K562 (cell line): ENCODE data around the gene KCNV2. TPM values are rescaled to one million over a fixed set of nuclear protein-coding genes. Genes with fewer than 3 reads are reported as not detected.

Source experiments
- CBFA2T2 ChIP-seq: fragments of 450-650 bp; conservative IDR thresholded peaks from 2 replicates; pipeline ENCODE4 v1.6.1; 2017; ENCODE audit warnings: mild to moderate bottlenecking
- CCNT2 ChIP-seq: IDR thresholded peaks from 2 replicates; pipeline ENCODE4 v1.6.1; 2011; ENCODE audit warnings: borderline replicate concordance, low read depth, mild to moderate bottlenecking, moderate library complexity, mixed read lengths, low read length; ENCODE audit not compliant: insufficient read length; ENCODE audit errors: extremely low read depth
- EZH2 ChIP-seq: IDR thresholded peaks from 2 replicates; pipeline ENCODE4 v1.6.1; 2012; ENCODE audit warnings: low read depth, mild to moderate bottlenecking, inconsistent platforms, low read length, borderline replicate concordance
- FOXK1 ChIP-seq: sonication (generic); formaldehyde crosslinking; IDR thresholded peaks from 2 replicates; pipeline ENCODE4 v1.8.0; 2022; ENCODE audit warnings: missing genetic modification reagents, mild to moderate bottlenecking, borderline replicate concordance
- HDAC1 ChIP-seq, 2 experiments: fragments of 450-650 bp; IDR thresholded peaks; 2 replicates each; pipeline ENCODE4 v1.6.1; 2016 to 2017; ENCODE audit warnings: inconsistent platforms in 1 of 2, mild to moderate bottlenecking in 1 of 2, moderate library complexity in 1 of 2
- MBD2 ChIP-seq: sonication (generic); IDR thresholded peaks from 2 replicates; pipeline ENCODE4 v1.6.1; 2016; ENCODE audit warnings: low read depth, borderline replicate concordance
- NONO ChIP-seq, 2 experiments: fragments of 200-400 bp in 1 of 2; fragments of 450-650 bp in 1 of 2; formaldehyde crosslinking in 1 of 2; IDR thresholded peaks; 2 replicates each; pipeline ENCODE4 v1.6.1; 2017; ENCODE audit warnings: low read depth in 2 of 2, mild to moderate bottlenecking in 2 of 2, moderate library complexity in 2 of 2, low read length in 1 of 2
- PURB ChIP-seq: sonication (generic); formaldehyde crosslinking; IDR thresholded peaks from 2 replicates; pipeline ENCODE4 v1.9.0; 2021; ENCODE audit warnings: low read depth, mild to moderate bottlenecking, missing genetic modification reagents
- polyA plus RNA-seq, 8 experiments: library from polyadenylated mRNA; depleted of rRNA in 4 of 8; stranded (reverse) in 5 of 8; unstranded in 3 of 8; fragments of >200 nt; fragmentation: Nextera tagmentation in 2 of 8; fragmentation: Illumina TruSeq in 1 of 8; extraction: Ambion mirVana in 2 of 8; extraction: Trizol in 1 of 8; gene quantifications; 2 replicates each; pipeline versions ENCODE4 v1.2.1 to v1.2.3, GENCODE V29; 2011 to 2014; ENCODE audit warnings: inconsistent platforms in 1 of 8, missing spikeins in 1 of 8
- total RNA-seq, 7 experiments: library from RNA; depleted of rRNA in 6 of 7; stranded (reverse); fragments of >200 nt in 6 of 7; fragmentation: Illumina TruSeq in 2 of 7; extraction: Trizol in 2 of 7; gene quantifications; 2 replicates each; pipeline versions ENCODE4 v1.2.1 to v1.2.3, GENCODE V29; 2011 to 2021; ENCODE audit warnings: low replicate concordance in 1 of 7
- TF ChIP-seq, protein P1 (sequence below): sonication (generic); formaldehyde crosslinking; IDR thresholded peaks from 2 replicates; pipeline ENCODE4 v1.8.1; 2023; ENCODE audit warnings: mild to moderate bottlenecking, missing genetic modification reagents
- TF ChIP-seq, protein P2 (sequence below): IDR thresholded peaks from 2 replicates; pipeline ENCODE4 v1.6.1; 2011; ENCODE audit warnings: borderline replicate concordance, low read depth, mild to moderate bottlenecking, moderate library complexity, low read length; ENCODE audit not compliant: insufficient read depth, poor library complexity, severe bottlenecking

Gene KCNV2
- total and polyA plus RNA-seq, 9 of the 15 experiments (the other 6 are each of a cell fraction or from before 2014, with no cell fraction given) = 0.03 TPM; not detected in 8

DNA sequence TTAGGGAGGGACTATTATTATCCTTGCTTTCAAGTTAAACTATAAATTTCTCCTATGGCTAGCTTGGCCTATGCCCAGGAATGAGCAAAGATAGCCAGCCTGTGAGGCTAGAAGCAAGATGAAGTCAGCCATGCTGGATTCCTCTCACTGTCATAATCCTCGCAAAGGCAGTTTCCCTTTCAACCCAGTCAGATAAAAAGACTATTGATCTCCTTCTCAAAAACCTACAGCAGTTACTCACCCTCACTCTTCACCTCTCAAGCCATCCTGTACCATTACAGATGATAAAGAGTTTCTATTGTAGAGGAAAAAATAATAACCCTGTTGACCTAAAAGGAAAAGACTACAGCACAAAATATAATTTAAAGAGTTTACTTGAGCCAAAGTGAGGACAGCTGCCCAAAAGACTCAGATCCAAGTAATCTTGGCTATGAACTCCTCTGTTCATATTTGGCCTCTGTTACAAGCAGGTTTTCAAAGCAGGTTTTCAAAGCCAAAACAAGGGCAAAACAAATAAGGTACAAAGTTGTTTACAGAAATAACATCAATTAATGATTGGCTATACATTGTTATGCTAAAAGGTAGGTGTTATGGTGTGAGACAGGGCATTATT is 41.7 kb downstream of the KCNV2 start (continued):
- TF ChIP-seq, protein P1, sequence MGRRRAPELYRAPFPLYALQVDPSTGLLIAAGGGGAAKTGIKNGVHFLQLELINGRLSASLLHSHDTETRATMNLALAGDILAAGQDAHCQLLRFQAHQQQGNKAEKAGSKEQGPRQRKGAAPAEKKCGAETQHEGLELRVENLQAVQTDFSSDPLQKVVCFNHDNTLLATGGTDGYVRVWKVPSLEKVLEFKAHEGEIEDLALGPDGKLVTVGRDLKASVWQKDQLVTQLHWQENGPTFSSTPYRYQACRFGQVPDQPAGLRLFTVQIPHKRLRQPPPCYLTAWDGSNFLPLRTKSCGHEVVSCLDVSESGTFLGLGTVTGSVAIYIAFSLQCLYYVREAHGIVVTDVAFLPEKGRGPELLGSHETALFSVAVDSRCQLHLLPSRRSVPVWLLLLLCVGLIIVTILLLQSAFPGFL (CRISPR knock-in tag) = no peak
- TF ChIP-seq CBFA2T2 (no peak), MBD2 (no peak), FOXK1 (CRISPR knock-in tag) (no peak), CCNT2 (no peak), PURB (no peak), HDAC1 (IDR thresholded peaks at IDR 0.05) (no peak), EZH2 (no peak), NONO (IDR thresholded peaks at IDR 0.05; ENCODE audit: low read depth in 2 of 2, low read length in 1 of 2) (no peak)
- TF ChIP-seq, protein P2, sequence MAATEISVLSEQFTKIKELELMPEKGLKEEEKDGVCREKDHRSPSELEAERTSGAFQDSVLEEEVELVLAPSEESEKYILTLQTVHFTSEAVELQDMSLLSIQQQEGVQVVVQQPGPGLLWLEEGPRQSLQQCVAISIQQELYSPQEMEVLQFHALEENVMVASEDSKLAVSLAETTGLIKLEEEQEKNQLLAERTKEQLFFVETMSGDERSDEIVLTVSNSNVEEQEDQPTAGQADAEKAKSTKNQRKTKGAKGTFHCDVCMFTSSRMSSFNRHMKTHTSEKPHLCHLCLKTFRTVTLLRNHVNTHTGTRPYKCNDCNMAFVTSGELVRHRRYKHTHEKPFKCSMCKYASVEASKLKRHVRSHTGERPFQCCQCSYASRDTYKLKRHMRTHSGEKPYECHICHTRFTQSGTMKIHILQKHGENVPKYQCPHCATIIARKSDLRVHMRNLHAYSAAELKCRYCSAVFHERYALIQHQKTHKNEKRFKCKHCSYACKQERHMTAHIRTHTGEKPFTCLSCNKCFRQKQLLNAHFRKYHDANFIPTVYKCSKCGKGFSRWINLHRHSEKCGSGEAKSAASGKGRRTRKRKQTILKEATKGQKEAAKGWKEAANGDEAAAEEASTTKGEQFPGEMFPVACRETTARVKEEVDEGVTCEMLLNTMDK = no peak
